HepG2 (cell line): ENCODE measurements around the gene GPR156.

Experiments
- ADNP ChIP-seq: sonication (generic); formaldehyde crosslinking; IDR thresholded peaks from 2 replicates; pipeline ENCODE4 v1.4.0; 2020; ENCODE audit warnings: missing genetic modification reagents
- ATF1 ChIP-seq: IDR thresholded peaks from 2 replicates; pipeline ENCODE4 v1.6.1; 2016; ENCODE audit warnings: mild to moderate bottlenecking, control low read depth
- BCL6 ChIP-seq: IDR thresholded peaks from 2 replicates; pipeline ENCODE4 v1.6.1; 2016; ENCODE audit warnings: missing genetic modification reagents, missing compliant biosample characterization
- CC2D1A ChIP-seq: sonication (generic); formaldehyde crosslinking; IDR thresholded peaks from 2 replicates; pipeline ENCODE4 v1.8.1; 2023; ENCODE audit warnings: mild to moderate bottlenecking, missing genetic modification reagents
- CTCF ChIP-seq: sonication (generic); formaldehyde crosslinking; IDR thresholded peaks from 2 replicates; pipeline ENCODE4 v1.5.0; 2020; ENCODE audit warnings: mild to moderate bottlenecking, missing genetic modification reagents, moderate library complexity
- FOXO4 ChIP-seq: sonication (generic); formaldehyde crosslinking; conservative IDR thresholded peaks from 2 replicates; pipeline ENCODE4 v1.8.1; 2023; ENCODE audit warnings: missing genetic modification reagents
- KLF16 ChIP-seq, 2 experiments: sonication (generic) in 1 of 2; formaldehyde crosslinking in 1 of 2; IDR thresholded peaks; 2 replicates each; pipeline versions ENCODE4 v1.6.1 to v1.8.0; 2016 to 2023; ENCODE audit warnings: missing genetic modification reagents in 2 of 2, missing compliant biosample characterization in 1 of 2
- MAX ChIP-seq: IDR thresholded peaks from 2 replicates; pipeline ENCODE4 v1.6.1; 2012; ENCODE audit warnings: inconsistent platforms
- REST ChIP-seq, 2 experiments: IDR thresholded peaks; 2 replicates each; pipeline ENCODE4 v1.6.1; 2011 to 2012; ENCODE audit warnings: low read length in 2 of 2, borderline replicate concordance in 1 of 2, low read depth in 1 of 2, mild to moderate bottlenecking in 1 of 2, moderate library complexity in 1 of 2
- RNF219 ChIP-seq: sonication (generic); formaldehyde crosslinking; IDR thresholded peaks from 2 replicates; pipeline ENCODE4 v1.5.0; 2020; ENCODE audit warnings: mild to moderate bottlenecking, missing genetic modification reagents
- THRA ChIP-seq: sonication (generic); formaldehyde crosslinking; IDR thresholded peaks from 2 replicates; pipeline ENCODE4 v1.4.0; 2020; ENCODE audit warnings: missing genetic modification reagents, borderline replicate concordance

- TF ChIP-seq CC2D1A (no peak), RNF219 (CRISPR knock-in tag) (no peak), THRA (CRISPR knock-in tag) (no peak), FOXO4 (no peak), ATF1 (CRISPR knock-in tag) (no peak), MAX (no peak), KLF16 (CRISPR knock-in tag; IDR thresholded peaks at IDR 0.05) (no peak), ADNP (CRISPR knock-in tag) (no peak), REST (IDR thresholded peaks at IDR 0.05; ENCODE audit: borderline replicate concordance in 1 of 2, low read depth in 1 of 2, low read length in 2 of 2) (no peak), CTCF (CRISPR knock-in tag) (no peak), BCL6 (no peak)
Observed at GRCh38 chr3:120119846-120120510, 165.0 kb downstream of the GPR156 start.
